IPS-NIHi7 (cell line): Measurements from ENCODE around the gene MACROD2.
"Not testable (repeated sequence)": the region's sequence is repeated elsewhere in the genome, so short reads cannot be mapped to it uniquely, and the experiment has no call there.

Experiments
- DNase-seq: peaks from one replicate; pipeline ENCODE4 v3.0.0; 2012; ENCODE audit warnings: mixed read lengths; ENCODE audit errors: extremely low spot score

The MACROD2 gene

GRCh38 chr20:15940127-15940526 lies 1944.8 kb downstream of the MACROD2 start:
- DNase-seq, result no peak

GRCh38 chr20:15942130-15942529 lies 1946.8 kb downstream of the MACROD2 start:
- DNase-seq, result no peak

- no peak for DNase-seq
Observed at GRCh38 chr20:15945289-15945688, 1950.0 kb downstream of the MACROD2 start.

GRCh38 chr20:15949391-15949790 lies 1954.1 kb downstream of the MACROD2 start:
- DNase-seq, result peak; percentile 21

- no peak for DNase-seq
Observed at GRCh38 chr20:15951658-15952057, 1956.3 kb downstream of the MACROD2 start.

GRCh38 chr20:15958142-15958541 lies 1962.8 kb downstream of the MACROD2 start:
- DNase-seq, result no peak

- no peak for DNase-seq
Observed at GRCh38 chr20:15965165-15965564, 1969.8 kb downstream of the MACROD2 start.

- no peak for DNase-seq
Observed at GRCh38 chr20:15967334-15967733, 1972.0 kb downstream of the MACROD2 start.

- DNase-seq, result peak; percentile 61
Observed at GRCh38 chr20:15976047-15976736, 1980.9 kb downstream of the MACROD2 start.

GRCh38 chr20:15977026-15977425 lies 1981.7 kb downstream of the MACROD2 start:
- DNase-seq, result no peak

- DNase-seq, result no peak
Observed at GRCh38 chr20:15977758-15978157, 1982.4 kb downstream of the MACROD2 start.

- not testable (repeated sequence) for DNase-seq
Observed at GRCh38 chr20:15985494-15986368, 1990.4 kb downstream of the MACROD2 start.

GRCh38 chr20:15986690-15987089 lies 1991.4 kb downstream of the MACROD2 start:
- DNase-seq, result no peak

GRCh38 chr20:15991279-15991678 lies 1996.0 kb downstream of the MACROD2 start:
- no peak for DNase-seq

GRCh38 chr20:15992564-15992963 lies 1997.2 kb downstream of the MACROD2 start:
- no peak for DNase-seq

- no peak for DNase-seq
Observed at GRCh38 chr20:16000112-16000511, 2004.8 kb downstream of the MACROD2 start.

- no peak for DNase-seq
Observed at GRCh38 chr20:16001286-16001685, 2006.0 kb downstream of the MACROD2 start.

- no peak for DNase-seq
Observed at GRCh38 chr20:16003310-16003709, 2008.0 kb downstream of the MACROD2 start.

GRCh38 chr20:16004108-16004854 lies 2009.0 kb downstream of the MACROD2 start:
- no peak for DNase-seq

GRCh38 chr20:16005021-16005914 lies 2010.0 kb downstream of the MACROD2 start:
- DNase-seq, result no peak

GRCh38 chr20:16005915-16006493 lies 2010.7 kb downstream of the MACROD2 start:
- no peak for DNase-seq
